GM21529 (cell line): ENCODE measurements around the gene SNRPB2.

Experiments used
- ATAC-seq: cut with Tn5 transposase; IDR thresholded peaks from one replicate; pipeline ENCODE4 v1.9.1; 2021; ENCODE audit not compliant: unreplicated experiment

SNRPB2 gene

GRCh38 chr20:16785226-16785625, 55.4 kb downstream of the SNRPB2 start:
- no peak for ATAC-seq
